HL-60/S4 (cell line): Measurements from ENCODE around the gene SLC38A4.

Source experiments
- in situ Hi-C: fragments of 300-500 bp; cut with MboI; formaldehyde crosslinking; loops from 2 replicates; pipeline ENCODE4 v1.14.3; 2022; ENCODE audit warnings: low sequenced_read_pairs

The SLC38A4 gene

GRCh38 chr12:46818642-46819041 is 7.2 kb downstream of the SLC38A4 start:
- in situ Hi-C loops: no loop called here

- in situ Hi-C loops: no loop called here
Observed at GRCh38 chr12:46815809-46816208, 10.0 kb downstream of the SLC38A4 start.

GRCh38 chr12:46814143-46814542 is 11.7 kb downstream of the SLC38A4 start:
- in situ Hi-C loops: no loop called here

GRCh38 chr12:46811185-46811584 is 14.6 kb downstream of the SLC38A4 start:
- in situ Hi-C loops: no loop called here

- in situ Hi-C loops: no loop called here
Observed at GRCh38 chr12:46808955-46809697, 16.7 kb downstream of the SLC38A4 start.

- in situ Hi-C loops: no loop called here
Observed at GRCh38 chr12:46808317-46808716, 17.5 kb downstream of the SLC38A4 start.

GRCh38 chr12:46804054-46804453 is 21.7 kb downstream of the SLC38A4 start:
- in situ Hi-C loops: no loop called here

GRCh38 chr12:46803517-46803916 is 22.3 kb downstream of the SLC38A4 start:
- in situ Hi-C loops: no loop called here

- in situ Hi-C loops: no loop called here
Observed at GRCh38 chr12:46801293-46801692, 24.5 kb downstream of the SLC38A4 start.

GRCh38 chr12:46800160-46800559 is 25.6 kb downstream of the SLC38A4 start:
- in situ Hi-C loops: no loop called here

- in situ Hi-C loops: no loop called here
Observed at GRCh38 chr12:46798648-46799047, 27.1 kb downstream of the SLC38A4 start.

- in situ Hi-C loops: no loop called here
Observed at GRCh38 chr12:46798056-46798455, 27.7 kb downstream of the SLC38A4 start.

- in situ Hi-C loops: no loop called here
Observed at GRCh38 chr12:46795988-46796387, 29.8 kb downstream of the SLC38A4 start.

- in situ Hi-C loops: no loop called here
Observed at GRCh38 chr12:46794593-46795190, 31.1 kb downstream of the SLC38A4 start.

- in situ Hi-C loops: no loop called here
Observed at GRCh38 chr12:46792925-46793324, 32.9 kb downstream of the SLC38A4 start.

GRCh38 chr12:46790066-46790465 is 35.7 kb downstream of the SLC38A4 start:
- in situ Hi-C loops: no loop called here

GRCh38 chr12:46788072-46788887 is 37.5 kb downstream of the SLC38A4 start:
- in situ Hi-C loops: no loop called here

GRCh38 chr12:46787496-46788055 is 38.2 kb downstream of the SLC38A4 start:
- in situ Hi-C loops: no loop called here

- in situ Hi-C loops: no loop called here
Observed at GRCh38 chr12:46786774-46787173, 39.0 kb downstream of the SLC38A4 start.

- in situ Hi-C loops: no loop called here
Observed at GRCh38 chr12:46785382-46785781, 40.4 kb downstream of the SLC38A4 start.

- in situ Hi-C loops: no loop called here
Observed at GRCh38 chr12:46783871-46784270, 41.9 kb downstream of the SLC38A4 start.
